Left renal cortex interstitium (tissue), 4 donors: ENCODE results near the gene DDX49. TPM values are rescaled to one million over a fixed set of nuclear protein-coding genes. Genes with fewer than 3 reads are reported as not detected.

Experiments used
- DNase-seq, 4 donors: peaks; one replicate each; pipeline ENCODE4 v3.0.0-alpha.2; 2013; ENCODE audit warnings: low read depth in 4 of 4, low spot score in 2 of 4, missing footprints in 1 of 4
- polyA plus RNA-seq, 4 donors: library from polyadenylated mRNA; unstranded; fragments of 120-200 nt; gene quantifications; one replicate each; pipeline ENCODE4 v1.2.1, GENCODE V29; 2013; ENCODE audit not compliant: insufficient read length in 4 of 4

DDX49 gene, protein sequence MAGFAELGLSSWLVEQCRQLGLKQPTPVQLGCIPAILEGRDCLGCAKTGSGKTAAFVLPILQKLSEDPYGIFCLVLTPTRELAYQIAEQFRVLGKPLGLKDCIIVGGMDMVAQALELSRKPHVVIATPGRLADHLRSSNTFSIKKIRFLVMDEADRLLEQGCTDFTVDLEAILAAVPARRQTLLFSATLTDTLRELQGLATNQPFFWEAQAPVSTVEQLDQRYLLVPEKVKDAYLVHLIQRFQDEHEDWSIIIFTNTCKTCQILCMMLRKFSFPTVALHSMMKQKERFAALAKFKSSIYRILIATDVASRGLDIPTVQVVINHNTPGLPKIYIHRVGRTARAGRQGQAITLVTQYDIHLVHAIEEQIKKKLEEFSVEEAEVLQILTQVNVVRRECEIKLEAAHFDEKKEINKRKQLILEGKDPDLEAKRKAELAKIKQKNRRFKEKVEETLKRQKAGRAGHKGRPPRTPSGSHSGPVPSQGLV
- polyA plus RNA-seq = 10 to 100 TPM; 43.2 to 60.9 (median 51.9) TPM

DNA sequence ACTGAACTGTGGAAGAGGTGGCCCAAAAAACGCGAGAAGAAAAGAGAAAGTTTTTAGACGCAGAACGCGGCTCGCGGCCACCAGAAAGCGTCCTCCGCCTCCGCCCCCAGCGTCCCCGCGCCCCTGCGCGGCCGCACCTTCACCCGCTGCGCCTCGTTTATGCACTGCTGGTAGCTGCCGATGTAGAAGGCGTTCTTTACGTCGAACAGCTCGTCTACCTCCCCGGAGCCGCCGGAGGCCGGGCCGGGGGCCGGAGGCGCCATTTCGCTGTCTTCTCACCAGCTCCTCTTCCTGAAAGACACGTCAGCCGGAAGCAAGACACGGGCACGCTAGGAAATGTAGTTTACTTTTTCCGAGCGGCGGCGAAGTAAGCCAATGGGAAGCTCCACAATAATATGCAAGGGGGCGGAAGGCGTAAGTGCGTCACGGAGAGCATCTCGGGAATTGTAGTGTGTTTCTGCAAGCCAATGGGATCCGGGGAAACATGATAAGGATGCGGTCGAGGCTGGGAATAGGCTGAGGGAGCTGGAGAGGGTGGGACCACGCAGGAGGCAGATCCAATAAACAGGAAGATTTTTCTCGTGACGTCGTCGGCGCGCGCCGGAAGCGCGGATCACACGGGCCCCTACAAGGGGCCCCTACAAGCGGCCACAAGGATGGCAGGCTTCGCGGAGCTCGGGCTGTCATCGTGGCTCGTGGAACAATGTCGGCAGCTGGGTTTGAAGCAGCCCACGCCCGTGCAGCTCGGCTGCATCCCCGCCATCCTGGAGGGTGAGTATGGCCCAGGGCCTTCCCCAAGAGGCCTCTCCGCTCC, at the start of gene DDX49, which contains the start of gene COPE:
Gene DDX49, plus strand, starts transcription at position 630 of the 814 bp plus-strand sequence. Its CDS starts 27 bp downstream, at position 657.
Gene COPE, minus strand, starts transcription at position 302 of the 814 bp plus-strand sequence. Its CDS starts 39 bp downstream, at position 263.
- peak; percentile 96 to 100 (median 98) for DNase-seq

DNA sequence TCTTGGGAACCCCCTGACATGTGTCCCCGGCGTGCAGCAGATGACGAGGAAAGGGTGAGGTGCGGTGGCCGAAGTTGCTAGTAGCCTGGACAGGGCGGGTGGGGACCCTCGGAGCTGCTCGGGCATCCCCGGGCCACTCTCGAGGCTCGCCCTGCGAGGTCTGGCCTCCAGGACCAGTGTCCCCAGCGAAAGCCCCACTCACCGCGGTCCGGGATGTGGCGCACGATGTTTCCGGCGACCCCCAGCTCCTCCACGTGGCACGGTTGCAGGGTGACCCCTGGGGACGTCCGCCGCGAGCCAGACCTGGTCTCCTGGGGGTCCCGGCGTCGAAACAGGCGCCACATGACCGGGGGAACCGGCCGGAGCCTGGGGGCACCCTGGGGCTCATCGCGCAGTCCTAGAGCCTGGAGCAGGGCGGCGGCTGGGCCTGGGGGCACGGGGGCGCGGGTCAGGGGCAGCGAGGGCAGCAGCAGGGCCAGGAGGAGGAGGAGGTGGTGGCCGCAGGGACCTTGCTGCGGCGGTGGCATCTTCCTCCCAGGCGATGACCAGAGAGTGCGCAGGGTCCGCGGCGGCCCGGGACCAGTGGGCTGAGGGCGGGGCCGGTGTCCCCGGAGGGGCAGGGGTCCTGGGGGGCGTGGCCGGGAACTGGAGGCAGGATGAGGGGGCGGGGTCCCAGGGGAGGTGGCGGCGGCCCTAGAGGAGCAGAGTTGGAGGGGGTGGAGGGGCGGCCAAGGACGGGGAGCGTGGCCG, 49.6 kb upstream of the DDX49 start:
- DNase-seq = no peak

DNA sequence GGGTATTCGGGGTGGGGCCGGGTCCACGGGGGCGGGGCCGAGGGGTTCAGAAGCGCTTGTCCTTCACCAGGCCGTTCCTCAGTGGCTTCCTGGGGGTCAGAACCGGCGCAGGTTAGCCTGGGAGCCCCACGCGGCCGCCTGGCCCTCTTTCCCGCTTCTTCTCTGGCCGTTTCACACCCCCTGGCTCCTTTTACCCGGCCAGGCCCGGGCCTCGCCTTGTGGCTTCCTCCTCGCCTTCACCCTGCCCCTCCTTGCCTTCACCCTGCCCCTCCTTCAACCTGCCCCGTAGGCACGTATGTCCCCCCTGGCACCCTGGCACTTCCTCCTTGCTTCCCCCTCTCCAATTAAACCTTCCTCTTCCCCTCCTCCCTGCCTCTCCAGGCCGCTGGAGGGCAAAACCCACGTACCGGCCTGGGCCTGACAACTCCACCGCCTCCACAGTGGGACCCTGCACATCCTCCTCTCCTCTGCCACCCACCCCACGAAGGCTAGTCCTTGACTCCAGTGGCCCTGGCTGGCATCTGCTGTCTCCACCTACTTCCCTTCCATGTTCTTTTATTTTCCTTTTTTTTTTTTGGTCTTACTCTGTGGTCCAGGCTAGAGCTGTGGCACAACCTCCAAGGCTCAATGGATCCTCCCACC, 48.9 kb upstream of the DDX49 start:
- no peak for DNase-seq

DNA sequence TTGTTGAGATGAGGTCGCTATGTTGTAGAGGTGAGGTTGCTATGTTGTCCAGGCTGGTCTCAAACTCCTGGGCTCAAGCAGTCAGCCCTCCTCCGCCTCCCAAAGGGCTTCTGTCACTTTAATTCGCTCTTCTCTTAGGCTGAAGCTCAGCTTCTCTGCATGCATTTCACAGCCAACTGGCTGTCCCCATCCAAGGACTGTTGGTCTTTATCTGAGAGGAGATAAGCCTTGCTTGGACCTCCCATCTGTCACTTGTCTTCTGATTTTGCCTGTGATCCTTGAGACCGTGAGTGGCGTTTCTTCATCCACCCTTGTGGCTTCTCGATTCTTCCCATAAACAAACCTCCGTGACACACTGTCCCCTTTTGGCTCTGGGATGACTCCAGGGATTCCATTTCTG, 48.0 kb upstream of the DDX49 start:
- no peak for DNase-seq

DNA sequence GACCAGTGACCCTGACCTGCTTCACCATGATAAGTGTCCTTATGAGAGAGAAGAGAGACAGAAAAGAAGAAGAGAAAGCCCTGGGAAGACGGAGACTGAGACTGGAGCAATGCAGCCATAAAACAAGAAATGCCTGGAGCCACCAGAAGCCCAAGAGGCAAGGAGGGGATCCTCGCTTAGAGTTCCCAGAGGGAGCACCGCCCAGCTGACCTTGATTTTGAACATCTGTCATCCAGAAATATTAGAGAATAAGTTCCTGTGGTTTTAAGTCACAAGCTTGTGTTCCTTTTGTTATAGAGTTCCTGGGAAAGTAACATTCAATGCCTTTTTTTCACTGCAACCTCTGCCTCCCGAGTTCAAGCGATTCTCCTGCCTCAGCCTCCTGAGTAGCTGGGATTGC, 43.8 kb upstream of the DDX49 start:
- no peak for DNase-seq

DNA sequence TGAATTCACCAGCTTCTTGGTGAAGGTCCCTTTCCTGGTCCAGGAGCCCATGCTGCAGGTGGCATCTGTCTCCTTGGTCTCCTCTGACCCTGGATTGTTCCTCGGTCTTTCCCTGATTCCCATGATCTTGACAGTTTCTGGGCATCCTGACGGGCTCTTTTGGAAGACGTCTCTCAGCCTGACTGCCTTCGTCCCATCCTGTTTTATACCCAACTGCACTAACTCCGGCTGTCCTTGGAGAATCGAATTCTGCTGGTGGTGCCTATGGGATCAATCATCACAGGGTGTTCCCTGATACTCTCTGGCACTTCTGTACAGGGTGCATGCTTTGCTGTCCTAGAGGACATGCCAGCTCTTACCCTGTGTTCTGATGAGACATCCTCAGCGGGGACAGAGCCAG, 42.6 kb upstream of the DDX49 start:
- DNase-seq = no peak

DNA sequence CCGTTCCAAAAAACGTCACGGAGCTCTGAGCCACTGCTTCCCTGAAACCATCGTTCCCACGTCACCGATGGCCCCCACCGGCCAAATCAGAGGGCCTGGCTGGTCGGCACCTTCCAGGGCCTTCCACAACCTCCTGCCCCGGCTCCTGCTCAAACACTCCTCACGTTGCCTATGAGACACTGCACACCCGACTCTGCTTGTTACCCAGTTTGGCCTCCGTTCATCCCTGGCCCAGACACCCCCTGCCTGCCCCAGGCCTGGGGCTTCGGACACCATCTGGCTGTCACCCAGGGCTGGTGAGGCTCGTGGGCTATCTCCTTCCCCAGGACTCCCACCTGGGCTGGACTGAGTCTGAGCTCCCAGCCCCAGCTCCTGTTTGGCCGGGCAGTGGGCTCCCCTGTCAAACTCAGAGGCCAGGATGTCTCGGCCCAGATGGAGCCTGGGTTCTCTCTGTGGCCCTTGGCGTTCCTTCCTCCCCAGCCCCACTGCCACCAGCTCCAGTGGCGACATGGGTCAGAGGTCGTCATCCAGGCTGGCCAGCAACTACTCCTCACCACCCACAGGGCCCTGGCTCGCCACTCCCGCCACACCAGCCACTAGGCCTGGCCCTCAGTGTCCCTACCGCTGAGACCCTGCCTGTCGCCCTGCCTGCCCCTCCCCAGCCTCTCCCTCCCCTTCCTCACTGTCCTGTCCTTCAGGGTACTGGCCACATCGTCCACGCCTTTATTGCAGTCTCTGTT, 41.3 kb upstream of the DDX49 start:
- DNase-seq = no peak

DNA sequence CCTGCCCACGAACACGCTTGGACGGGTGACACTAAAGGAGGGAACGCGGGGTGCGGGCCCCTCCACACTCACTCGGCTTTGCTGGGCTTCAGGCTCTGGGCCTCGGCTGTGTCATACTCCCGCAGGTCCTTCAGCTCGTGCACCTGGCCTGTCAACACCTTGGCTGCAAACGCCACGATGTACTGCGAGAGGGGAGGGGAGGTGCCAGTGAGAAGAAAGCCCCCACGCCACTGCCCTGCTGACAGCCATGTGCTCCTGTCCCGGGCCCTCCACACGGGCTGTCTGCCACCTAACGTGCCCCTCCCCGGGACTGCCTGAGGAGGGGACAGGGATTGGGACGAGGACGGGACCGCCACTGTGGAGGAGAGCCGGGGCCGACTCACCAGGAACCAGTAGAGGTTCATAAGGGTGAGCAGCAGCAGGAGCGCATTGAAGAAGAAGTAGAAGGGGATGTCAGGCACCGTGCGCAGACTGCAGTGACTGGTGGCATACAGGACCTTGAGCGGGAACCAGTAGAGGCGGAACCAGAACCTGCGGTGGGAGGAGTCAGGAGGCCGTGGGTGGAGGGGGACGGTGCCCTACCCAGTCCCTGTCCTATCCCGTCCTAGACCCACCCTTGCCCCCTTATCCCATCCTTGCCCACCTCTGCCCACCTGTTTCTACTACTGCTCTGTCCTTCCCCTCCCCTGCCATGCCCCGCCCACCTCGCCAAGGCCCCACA, 40.5 kb upstream of the DDX49 start:
- no peak for DNase-seq

DNA sequence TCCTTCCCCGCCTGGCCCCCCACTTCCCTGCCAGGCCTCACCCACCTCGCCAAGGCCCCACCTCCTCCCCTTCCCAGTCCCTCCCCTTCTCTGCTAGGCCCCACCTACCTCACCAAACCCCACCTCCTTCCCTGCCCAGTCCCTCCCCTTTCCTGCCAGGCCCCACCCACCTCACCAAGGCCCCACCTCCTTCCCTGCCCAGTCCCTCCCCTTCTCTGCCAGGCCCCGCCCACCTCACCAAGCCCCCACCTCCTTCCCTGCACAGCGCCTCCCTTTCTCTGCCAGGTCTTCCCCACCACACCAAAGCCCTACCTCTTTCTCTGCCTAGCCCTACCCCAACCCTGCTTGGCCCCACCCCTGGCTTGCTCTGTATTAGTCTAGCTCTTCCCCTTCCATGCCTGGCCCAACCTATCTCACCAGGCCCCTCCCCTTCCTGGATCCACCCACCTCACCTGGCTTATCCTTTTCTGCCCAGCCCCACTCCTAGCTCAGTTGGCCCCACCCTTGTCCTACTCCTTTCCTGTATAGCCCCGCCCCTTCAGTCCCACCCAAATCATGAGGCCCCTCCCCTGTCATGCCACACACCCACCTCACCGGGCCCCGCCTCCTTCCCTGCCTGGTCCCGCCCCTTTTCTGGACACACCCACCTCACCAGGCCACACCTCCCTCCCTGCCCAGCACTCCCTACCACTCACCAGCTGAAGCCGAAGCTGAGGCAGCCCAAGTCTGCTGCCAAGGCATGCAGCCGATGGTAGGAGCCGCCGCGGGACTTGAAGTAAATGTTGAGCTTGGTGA, 39.7 kb upstream of the DDX49 start:
- DNase-seq = no peak

DNA sequence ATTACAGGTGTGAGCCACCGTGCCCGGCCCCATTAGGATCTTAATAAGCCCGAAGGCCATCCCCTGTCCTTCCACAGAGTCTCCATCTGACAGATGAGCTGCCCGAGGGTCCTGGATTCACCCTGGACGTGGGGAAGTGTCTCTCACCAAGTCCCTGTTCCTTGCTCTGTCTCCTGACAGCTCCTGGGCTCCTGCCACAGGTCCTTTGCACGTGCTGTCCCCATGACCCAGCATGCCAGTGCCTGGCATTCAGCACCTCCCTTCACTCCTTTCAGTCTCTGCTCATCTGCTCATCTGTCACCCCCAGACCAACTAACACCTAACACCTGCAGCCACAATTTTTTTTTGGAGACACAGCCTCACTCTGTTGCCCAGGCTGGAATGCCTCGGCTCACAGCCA, 38.0 kb upstream of the DDX49 start:
- no peak for DNase-seq

DNA sequence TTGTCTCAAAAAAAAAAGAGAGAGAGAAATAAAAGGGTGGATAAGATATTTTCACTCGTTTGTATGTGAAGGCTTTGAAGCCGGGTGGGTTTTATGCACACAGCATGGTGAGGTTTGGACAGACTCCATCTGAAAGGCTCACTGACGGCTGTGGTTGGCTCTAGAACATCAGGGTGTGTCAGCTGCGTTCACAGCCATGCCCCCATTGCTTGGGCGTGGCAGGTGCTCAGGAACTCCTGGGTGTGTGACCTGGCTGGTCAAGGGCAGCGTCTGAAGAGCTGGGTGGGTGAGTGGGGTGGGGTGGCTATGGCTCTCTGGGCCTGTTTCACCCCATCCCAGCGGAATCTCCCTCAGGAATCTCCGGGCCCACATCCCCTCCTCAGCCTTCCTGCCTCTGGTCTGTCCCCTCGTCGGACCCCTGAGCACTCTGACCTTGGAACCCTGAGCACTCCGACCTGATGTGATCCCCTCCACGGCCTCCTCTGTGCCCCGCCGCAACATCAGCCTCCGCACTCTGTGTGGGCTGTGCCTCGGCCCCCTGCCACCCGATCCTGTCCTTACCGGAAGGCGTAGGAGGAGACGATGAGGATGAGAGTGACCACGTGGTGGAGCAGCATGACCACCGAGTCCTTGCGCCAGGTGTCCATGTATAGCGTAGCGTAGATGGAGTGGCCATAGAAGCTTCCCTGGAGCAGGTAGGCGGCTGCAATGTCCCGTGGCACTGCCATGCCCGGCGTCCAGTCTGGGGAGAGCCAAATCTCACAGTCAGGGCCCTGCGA, 35.8 kb upstream of the DDX49 start:
- no peak for DNase-seq

DNA sequence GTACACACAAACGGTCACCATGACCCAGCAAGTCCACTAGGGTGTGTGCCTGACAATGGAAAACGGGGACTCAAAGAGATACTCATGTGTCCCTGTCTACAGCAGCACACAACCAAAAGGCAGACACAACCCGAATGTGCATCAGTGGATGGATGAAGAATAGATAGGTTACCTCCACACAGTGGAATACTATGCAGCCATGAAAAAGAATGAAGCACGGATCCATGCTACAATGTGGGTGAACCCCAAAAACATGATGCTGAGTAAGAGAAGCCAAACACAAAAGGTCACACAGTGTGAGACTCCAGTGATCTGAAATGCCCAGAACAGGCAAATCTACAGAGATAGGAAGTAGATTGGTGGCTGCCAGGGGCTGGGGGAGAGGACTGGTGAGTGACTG, 32.5 kb upstream of the DDX49 start:
- DNase-seq = no peak

DNA sequence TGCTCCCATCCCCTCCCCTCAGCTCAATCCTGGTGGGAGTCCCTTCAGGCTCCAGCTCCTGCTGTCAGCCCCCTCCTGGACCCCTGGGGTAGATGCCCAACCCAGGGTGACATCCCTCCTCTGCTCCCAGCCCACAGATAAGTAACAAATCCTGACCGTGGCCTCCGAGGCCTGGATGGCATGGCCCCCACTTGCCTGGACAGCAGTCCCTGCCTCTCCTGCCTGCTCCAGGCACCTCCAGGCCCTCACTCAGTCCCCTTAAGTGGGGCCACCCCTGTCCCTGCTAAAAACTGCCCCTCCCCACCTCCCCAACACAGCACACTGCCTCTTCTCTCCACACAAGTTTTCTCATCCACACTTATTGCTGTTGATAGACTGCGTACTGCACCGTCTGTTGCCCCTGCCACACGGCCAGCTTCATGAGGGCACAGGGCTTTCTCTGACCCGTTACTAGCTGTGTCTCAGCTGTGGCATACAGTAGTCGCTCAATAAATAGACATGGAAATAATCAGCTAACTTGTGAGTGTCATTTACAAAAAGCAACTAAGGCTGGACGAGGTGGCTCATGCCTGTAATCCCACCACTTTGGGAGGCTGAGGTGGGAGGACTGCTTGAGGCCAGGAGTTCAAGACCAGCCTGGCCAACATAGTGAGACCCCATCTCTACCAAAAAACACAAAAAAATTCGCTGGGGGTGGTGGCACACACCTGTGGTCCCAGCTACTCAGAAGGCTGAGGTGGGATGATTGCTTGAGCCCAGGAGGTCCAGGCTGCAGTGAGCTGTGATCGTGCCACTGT, 29.4 kb upstream of the DDX49 start:
- DNase-seq = no peak

DNA sequence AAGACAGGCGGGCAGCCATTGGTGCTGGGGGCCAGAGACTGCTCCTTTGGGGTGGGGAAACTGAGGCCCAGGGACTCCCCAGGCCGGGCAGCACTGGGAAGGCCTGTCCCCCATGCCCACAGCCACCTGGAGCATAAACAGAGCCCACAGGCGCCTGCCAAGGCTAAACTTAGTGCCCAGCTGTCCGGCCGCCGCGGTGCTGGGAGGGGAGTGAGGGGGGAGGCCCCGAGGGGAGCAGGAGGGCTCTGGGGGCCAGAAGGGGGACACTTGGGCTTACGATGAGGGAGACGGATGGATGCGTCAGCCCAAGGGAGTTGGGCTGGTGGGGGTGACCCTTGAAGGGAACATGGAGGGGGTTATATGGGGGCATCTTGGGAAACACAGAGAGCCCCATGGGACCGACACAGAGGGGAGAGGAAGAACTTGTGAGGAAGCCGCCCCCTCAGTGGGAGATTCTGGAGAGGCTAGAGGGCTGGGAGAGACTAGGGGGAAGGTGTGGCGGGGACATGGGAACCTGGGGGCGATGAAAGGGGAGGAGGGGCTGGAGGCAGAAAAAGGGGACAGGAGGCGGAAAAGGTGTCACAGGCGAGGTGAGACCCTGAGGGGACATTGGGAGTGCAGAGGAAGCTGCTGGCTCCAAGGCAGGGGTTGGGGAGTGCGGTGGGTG, 25.8 kb upstream of the DDX49 start:
- no peak for DNase-seq

DNA sequence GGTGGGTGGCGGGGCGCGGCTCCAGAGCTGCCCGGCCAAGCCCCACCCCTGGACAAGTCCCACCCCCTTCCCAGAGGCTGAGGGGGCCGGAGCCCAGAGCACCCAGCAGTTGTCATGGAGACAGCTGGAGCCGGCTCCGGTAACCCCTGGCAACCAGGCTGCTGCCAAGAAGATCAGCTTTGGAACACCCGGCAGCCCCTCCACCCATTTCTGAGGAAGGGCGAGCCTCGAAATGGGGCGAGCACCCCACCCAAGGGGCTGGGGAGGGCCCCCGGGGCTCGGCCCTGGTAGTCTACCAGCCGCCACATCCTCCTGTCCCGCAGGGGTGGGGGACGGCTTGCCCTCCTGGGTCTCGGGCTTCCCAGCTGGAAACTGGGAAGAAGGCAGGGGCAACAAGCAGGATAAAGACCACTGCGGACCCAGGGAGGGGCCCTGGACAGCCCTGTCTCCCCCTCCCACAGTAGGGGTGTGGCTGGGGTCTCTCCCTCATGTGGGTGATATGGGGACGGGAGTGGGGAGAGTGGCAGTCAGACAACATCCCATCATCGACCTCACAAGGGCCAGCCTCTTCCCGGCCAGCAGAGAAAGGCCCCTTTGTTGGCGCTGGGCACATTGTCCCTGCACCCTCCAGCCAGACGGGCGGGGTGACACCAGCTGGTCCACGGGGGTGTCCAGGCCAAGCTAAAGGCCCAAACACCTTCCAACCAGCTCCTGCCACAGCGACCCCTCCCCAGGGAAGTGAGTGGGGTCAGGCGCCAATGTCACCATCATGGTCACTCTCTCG, 25.1 kb upstream of the DDX49 start:
- DNase-seq = no peak
